K562 (cell line): ENCODE data around the gene SMIM12. TPM values are rescaled to one million over a fixed set of nuclear protein-coding genes. Genes with fewer than 3 reads are reported as not detected.

Experiments
- ATAC-seq: fragments of 200-7000 bp; cut with Tn5 transposase; 3 replicates; pipeline ENCODE4 v1.9.1; 2020; ENCODE audit warnings: moderate library complexity
- BruUV-seq: library from RNA; stranded (reverse); fragments of 400-500 nt; replicated peaks from 2 replicates; lab custom pipeline; 2021; lab: Mats Ljungman, UMichigan
- CTCF ChIA-PET: fragments of 300-600 bp; formaldehyde crosslinking; extraction: SDS; loops from one replicate; lab custom pipeline; 2021; ENCODE audit warnings: low intra/inter-chr PET ratio; lab: Yijun Ruan, JAX
- POLR2A ChIA-PET: fragments of 300-600, 350-650 bp; sonication (Branson Sonifier 250); formaldehyde crosslinking; extraction: SDS; loops from one replicate; lab custom pipeline; 2021; ENCODE audit warnings: antibody characterized with exemption, inconsistent platforms; lab: Yijun Ruan, JAX
- DNase-seq, 4 experiments: peaks; one replicate each; pipeline versions ENCODE4 v3.0.0 to v3.0.0-alpha.2; 2011 to 2018; ENCODE audit warnings: low spot score in 3 of 4, mixed read lengths in 3 of 4; ENCODE audit errors: extremely low read depth in 1 of 4
- FAIRE-seq: peaks from 2 replicates; lab custom pipeline; 2011; peaks lifted over from hg19 to GRCh38; lab: Jason Lieb, UNC
- H2AFZ ChIP-seq: 2 replicates; pipeline ENCODE4 v1.6.0; 2011; ENCODE audit warnings: low read depth, low read length, control low read depth, inconsistent platforms
- H3K27ac ChIP-seq: fragments of 200-600 bp; 3 replicates; pipeline ENCODE4 v1.8.0; 2011; ENCODE audit warnings: low read depth, mild to moderate bottlenecking, control low read depth, inconsistent platforms, low read length, moderate library complexity, mixed read lengths; ENCODE audit errors: extremely low read depth
- H3K27me3 ChIP-seq, 2 experiments: fragments of 300-600 bp in 1 of 2; 2 replicates in 1 of 2; 3 replicates in 1 of 2; pipeline versions ENCODE4 v1.6.0 to v1.8.0; 2011; ENCODE audit warnings: inconsistent platforms in 2 of 2, low read length in 2 of 2, mild to moderate bottlenecking in 1 of 2, mixed read lengths in 1 of 2, moderate library complexity in 1 of 2; ENCODE audit not compliant: control insufficient read depth in 2 of 2, insufficient read depth in 2 of 2
- H3K36me3 ChIP-seq: fragments of 300-600 bp; 3 replicates; pipeline ENCODE4 v1.8.0; 2011; ENCODE audit warnings: mild to moderate bottlenecking, low read length, inconsistent platforms; ENCODE audit not compliant: control insufficient read depth, insufficient read depth
- H3K4me1 ChIP-seq, 2 experiments: fragments of 200-600 bp in 1 of 2; replicated peaks in 1 of 2; 2 replicates in 1 of 2; 3 replicates in 1 of 2; pipeline versions ENCODE4 v1.5.1 to v1.8.0; 2011; ENCODE audit warnings: inconsistent platforms in 2 of 2, low read length in 2 of 2, mild to moderate bottlenecking in 1 of 2, mixed read lengths in 1 of 2, moderate library complexity in 1 of 2; ENCODE audit not compliant: control insufficient read depth in 2 of 2, insufficient read depth in 2 of 2
- H3K4me2 ChIP-seq: 2 replicates; pipeline ENCODE4 v1.6.1; 2011; ENCODE audit warnings: low read length, control low read depth, inconsistent platforms, mixed read lengths; ENCODE audit not compliant: insufficient read depth
- H3K4me3 ChIP-seq: fragments of 200-600 bp; sonication (generic), shearing (Covaris generic); 2 replicates; pipeline ENCODE4 v1.5.1; 2016; ENCODE audit warnings: control low read depth, inconsistent platforms
- H3K79me2 ChIP-seq: fragments of 200-600 bp; 3 replicates; pipeline ENCODE4 v1.8.0; 2011; ENCODE audit warnings: low read length, inconsistent platforms; ENCODE audit not compliant: control insufficient read depth, insufficient read depth
- H3K9ac ChIP-seq, 2 experiments: 2 replicates each; pipeline versions ENCODE4 v1.6.0 to v1.6.1; 2011; ENCODE audit warnings: low read depth in 2 of 2, low read length in 2 of 2, control low read depth in 1 of 2, inconsistent platforms in 1 of 2, mild to moderate bottlenecking in 1 of 2, mixed read lengths in 1 of 2; ENCODE audit not compliant: insufficient read depth in 1 of 2
- H3K9me1 ChIP-seq: one replicate; pipeline ENCODE4 v1.6.0; 2011; ENCODE audit warnings: inconsistent platforms, mild to moderate bottlenecking, low read length, moderate library complexity; ENCODE audit not compliant: control insufficient read depth, insufficient read depth
- H3K9me3 ChIP-seq: replicated peaks from 2 replicates; pipeline ENCODE4 v1.5.1; 2011; ENCODE audit warnings: low read depth, low read length, inconsistent platforms; ENCODE audit not compliant: control insufficient read depth, insufficient read depth
- H4K20me1 ChIP-seq: replicated peaks from 2 replicates; pipeline ENCODE4 v1.6.1; 2011; ENCODE audit warnings: low read length, inconsistent platforms, mixed read lengths; ENCODE audit not compliant: control insufficient read depth, insufficient read depth
- GATAD2A ChIP-seq: fragments of 450-650 bp; IDR thresholded peaks from 2 replicates; pipeline ENCODE4 v1.6.1; 2017
- HMGXB4 ChIP-seq: sonication (generic); formaldehyde crosslinking; IDR thresholded peaks from 2 replicates; pipeline ENCODE4 v1.8.1; 2023; ENCODE audit warnings: mild to moderate bottlenecking, missing genetic modification reagents
- NELFE ChIP-seq: IDR thresholded peaks from 2 replicates; pipeline ENCODE4 v1.6.1; 2011; ENCODE audit warnings: mild to moderate bottlenecking; ENCODE audit not compliant: insufficient read depth, insufficient read length
- PBX2 ChIP-seq, 2 experiments: IDR thresholded peaks in 1 of 2; conservative IDR thresholded peaks in 1 of 2; 2 replicates each; pipeline ENCODE4 v1.6.1; 2016; ENCODE audit warnings: low read depth in 2 of 2, mild to moderate bottlenecking in 1 of 2, missing compliant biosample characterization in 1 of 2, missing genetic modification characterization in 1 of 2, moderate library complexity in 1 of 2
- RBM14 ChIP-seq: fragments of 200-400 bp; formaldehyde crosslinking; IDR thresholded peaks from 2 replicates; pipeline ENCODE4 v1.6.1; 2018; ENCODE audit warnings: low read depth, mild to moderate bottlenecking, low read length, moderate library complexity, borderline replicate concordance; ENCODE audit not compliant: insufficient read depth
- WGBS: fragments of 100-300 bp; shearing (Covaris generic); methylation state at CpG from one replicate; pipeline ENCODE4 v1.1.6; 2016; ENCODE audit warnings: low coverage, mixed read lengths; ENCODE audit not compliant: insufficient coverage; ENCODE audit errors: missing lambda C conversion rate; 5-methylcytosine and 5-hydroxymethylcytosine counted together
- in situ Hi-C: fragments of 300-500 bp; cut with MboI; formaldehyde crosslinking; loops from 4 replicates; pipeline ENCODE4 v1.15.0; 2018; ENCODE audit warnings: inconsistent platforms, mixed read lengths
- intact Hi-C: fragments of 100-400 bp; cut with micrococcal nuclease; formaldehyde crosslinking; loops from 2 replicates; pipeline ENCODE4 v1.14.2; 2022
- polyA plus RNA-seq, 8 experiments: library from polyadenylated mRNA; depleted of rRNA in 4 of 8; stranded (reverse) in 5 of 8; unstranded in 3 of 8; fragments of >200 nt; fragmentation: Nextera tagmentation in 2 of 8; fragmentation: Illumina TruSeq in 1 of 8; extraction: Ambion mirVana in 2 of 8; extraction: Trizol in 1 of 8; gene quantifications; 2 replicates each; pipeline versions ENCODE4 v1.2.1 to v1.2.3, GENCODE V29; 2011 to 2014; ENCODE audit warnings: inconsistent platforms in 1 of 8, missing spikeins in 1 of 8
- total RNA-seq, 7 experiments: library from RNA; depleted of rRNA in 6 of 7; stranded (reverse); fragments of >200 nt in 6 of 7; fragmentation: Illumina TruSeq in 2 of 7; extraction: Trizol in 2 of 7; gene quantifications; 2 replicates each; pipeline versions ENCODE4 v1.2.1 to v1.2.3, GENCODE V29; 2011 to 2021; ENCODE audit warnings: low replicate concordance in 1 of 7

Gene SMIM12
- total and polyA plus RNA-seq, 9 of the 15 experiments (the other 6 are each of a cell fraction or from before 2014, with no cell fraction given) = 51.7 to 112 (median 63.9) TPM

- under 1% methylated on average over 7 of the region's 7 CpGs for WGBS
- Histone ChIP-seq H3K9me1 (no peaks in the 10 kb centered on the region), H3K9me3 (no peaks in the 10 kb centered on the region), H3K4me3 (no peak overlapping the region), H3K4me1 (peaks cover 0 to 11% of the 10 kb centered on the region in 2 experiments; a peak in 1 of 5 replicates), H3K9ac (no peak overlapping the region), H3K36me3 (no peaks in the 10 kb centered on the region), H2AFZ (no peak overlapping the region), H3K4me2 (no peak overlapping the region)
- no peak for ATAC-seq
- DNase-seq = no peak
- BruUV-seq = no TSS peak
- CTCF ChIA-PET = no interaction called here
- POLR2A ChIA-PET = interaction anchor here (0.8 kb wide), 1 partner anchor 12 kb away, joined by 3 read pairs; no protein-coding TSS in a partner anchor
- in situ Hi-C loops = no loop called here
- FAIRE-seq = no peak
- no peak for TF ChIP-seq PBX2 (CRISPR knock-in tag; IDR thresholded peaks at IDR 0.05; ENCODE audit: low read depth)
- TF ChIP-seq PBX2 (tag; conservative IDR thresholded peaks at IDR 0.05; ENCODE audit: low read depth) = no peak
- TF ChIP-seq GATAD2A = no peak
- no peak for TF ChIP-seq RBM14
- no peak for TF ChIP-seq HMGXB4 (CRISPR knock-in tag)
- no peak for TF ChIP-seq NELFE
- TF ChIP-seq, all 486 proteins: peak for 0
- Histone ChIP-seq H3K27me3 (peaks cover 47 to 58% of the 10 kb centered on the region in 2 experiments), H3K27ac (no peak overlapping the region), H4K20me1 (peaks cover 3% of the 10 kb centered on the region; the same call in 1 of the 2 replicates), H3K79me2 (no peaks in the 10 kb centered on the region)
- intact Hi-C loops = no loop called here
These were observed 42.4 kb upstream of the SMIM12 start for GRCh38 chr1:34901919-34902318.
